ENCODE measurements around the gene NDUFAF5.

The NDUFAF5 gene

GRCh38 chr20:13825465-13825864 lies 40.6 kb downstream of the NDUFAF5 start:
- DNase-seq = no peak

- no peak for DNase-seq
Observed at GRCh38 chr20:13831476-13831875, 46.6 kb downstream of the NDUFAF5 start.

DNA sequence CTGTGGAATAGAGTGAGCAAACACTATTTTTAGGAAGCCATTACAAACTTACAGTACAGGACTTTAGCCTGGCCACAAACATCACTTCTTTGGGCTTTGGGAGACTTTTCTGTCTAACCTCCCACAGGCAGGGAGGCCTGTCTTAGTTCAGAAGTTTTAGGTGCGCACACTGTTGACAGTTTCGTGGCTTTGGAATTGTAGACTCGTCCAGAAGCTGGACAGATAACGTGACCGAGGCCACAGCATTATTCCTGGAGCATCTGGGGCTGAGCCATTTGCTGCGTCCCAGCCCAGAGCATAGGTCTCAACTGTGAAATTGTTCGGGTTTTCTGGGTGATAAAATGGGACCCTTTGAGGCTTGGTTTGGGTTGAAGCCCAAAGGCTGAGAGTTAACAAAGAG lies 53.8 kb downstream of the NDUFAF5 start:
- no peak for DNase-seq

- no peak for DNase-seq
Observed at GRCh38 chr20:13839421-13840092, 54.7 kb downstream of the NDUFAF5 start.

DNA sequence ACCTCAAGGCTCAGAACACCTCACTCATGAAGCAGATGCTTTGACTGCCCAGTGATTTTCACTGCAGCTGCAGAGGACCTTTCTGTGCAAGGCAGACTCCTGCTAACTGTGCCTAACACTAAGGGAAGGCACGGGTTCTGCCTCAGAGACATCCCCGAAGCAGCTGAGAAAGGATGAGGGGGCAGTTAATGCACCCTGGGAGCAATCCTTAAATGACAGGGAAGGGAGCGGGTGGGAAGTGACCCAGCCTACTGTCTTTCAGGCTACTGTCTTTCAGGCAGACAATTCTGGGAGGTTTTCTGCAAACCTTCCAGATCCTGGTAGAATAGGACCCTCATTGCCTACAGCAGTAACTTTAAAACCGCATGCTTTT lies 55.3 kb downstream of the NDUFAF5 start:
- no peak for DNase-seq

DNA sequence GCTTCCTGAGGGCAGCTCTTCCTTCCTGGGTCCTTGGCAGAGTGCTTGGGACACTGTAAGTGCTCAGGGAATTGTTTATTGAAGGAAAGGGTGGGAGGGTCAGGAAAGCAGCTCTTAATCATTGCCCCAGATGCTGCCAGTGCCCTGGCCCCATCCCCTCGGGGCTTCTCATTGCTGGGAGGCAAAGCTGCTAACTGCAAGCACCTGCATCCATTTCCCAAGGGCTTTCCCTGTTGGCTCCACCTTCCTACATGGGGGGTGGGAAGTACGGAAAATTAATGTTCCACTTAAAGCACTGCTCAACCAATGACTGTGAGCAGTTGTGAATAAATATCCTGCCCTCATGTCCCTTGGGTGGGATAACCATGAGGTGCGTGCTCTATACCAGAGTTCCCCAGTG lies 56.4 kb downstream of the NDUFAF5 start:
- DNase-seq = no peak

DNA sequence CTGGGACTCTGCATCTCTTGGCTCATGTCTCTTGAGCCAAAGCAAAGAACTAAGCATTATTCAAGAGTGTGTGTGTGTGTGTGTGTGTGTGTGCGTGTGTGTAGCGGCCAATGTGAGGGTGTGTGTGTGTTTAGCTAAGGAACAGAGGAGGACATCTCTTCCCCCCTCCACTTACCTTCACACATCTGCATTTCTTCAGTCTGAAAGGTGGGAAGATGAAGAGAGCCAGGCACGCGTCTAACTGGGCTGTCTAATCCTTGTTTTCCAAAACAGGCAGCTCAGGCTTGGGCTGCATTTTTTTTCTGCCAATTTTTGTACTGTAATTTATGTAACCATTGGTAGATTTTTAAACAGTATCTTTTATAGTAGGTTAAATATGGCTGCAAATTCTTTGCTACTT lies 59.5 kb downstream of the NDUFAF5 start:
- no peak for DNase-seq

GRCh38 chr20:13851279-13851678 lies 66.5 kb downstream of the NDUFAF5 start:
- DNase-seq = no peak

GRCh38 chr20:13852306-13852705 lies 67.5 kb downstream of the NDUFAF5 start:
- no peak for DNase-seq

DNA sequence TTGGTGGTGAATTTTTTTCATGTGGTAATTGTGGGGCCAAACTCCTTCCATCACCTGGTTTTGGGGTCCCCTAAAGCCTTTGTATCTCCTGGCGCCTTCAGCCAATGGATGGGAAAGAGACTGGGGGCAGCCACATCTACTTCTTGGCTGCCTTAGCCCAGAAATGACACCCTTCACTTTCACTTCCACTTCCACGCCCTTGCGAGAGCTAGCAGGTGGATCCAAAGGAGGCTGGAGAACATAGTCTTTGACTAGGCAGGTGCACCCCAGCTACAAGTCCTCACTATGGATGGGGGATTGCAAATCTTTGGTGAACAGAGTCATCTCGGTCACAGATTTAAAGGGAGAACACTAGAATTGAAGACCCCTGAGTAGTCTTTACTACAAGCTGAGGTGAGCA lies 70.8 kb downstream of the NDUFAF5 start:
- DNase-seq = no peak

DNA sequence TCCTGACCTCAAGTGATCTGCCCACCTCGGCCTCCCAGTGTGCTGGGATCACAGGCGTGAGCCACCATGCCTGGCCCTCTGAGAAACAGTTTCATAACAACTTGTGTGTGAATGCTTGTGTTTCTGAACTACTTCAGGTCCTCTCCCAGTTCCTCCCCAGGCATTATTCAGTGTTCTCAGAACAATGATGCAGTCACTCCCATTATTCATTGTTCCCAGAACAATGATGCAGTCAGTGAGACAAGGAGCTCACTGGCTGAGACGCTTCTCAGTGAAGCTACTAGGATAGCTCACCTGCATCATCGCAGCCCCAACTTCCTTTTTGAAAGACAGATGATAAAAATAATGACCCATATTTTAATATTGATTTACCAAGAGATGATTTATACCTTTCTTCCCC lies 71.5 kb downstream of the NDUFAF5 start:
- DNase-seq = no peak

- no peak for DNase-seq
Observed at GRCh38 chr20:13857304-13857703, 72.5 kb downstream of the NDUFAF5 start.

DNA sequence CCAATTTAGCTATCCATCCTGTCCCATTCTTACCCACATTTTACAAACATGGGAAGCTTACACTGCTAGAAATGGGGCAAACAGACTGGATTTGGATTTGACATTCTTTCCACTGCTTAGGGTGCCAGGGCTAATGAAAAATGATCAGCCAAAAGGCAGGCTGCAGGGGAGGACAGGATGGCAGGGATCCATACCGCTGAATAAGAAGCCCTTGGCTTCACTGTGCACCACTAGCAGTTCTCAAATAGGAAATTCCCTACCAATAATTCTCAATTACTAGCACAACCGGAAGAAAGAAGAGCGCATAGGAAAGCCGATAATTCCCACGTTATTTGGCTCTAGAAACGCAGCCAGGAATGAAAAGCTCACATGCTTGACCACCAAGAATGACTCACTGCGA lies 73.1 kb downstream of the NDUFAF5 start:
- no peak for DNase-seq

DNA sequence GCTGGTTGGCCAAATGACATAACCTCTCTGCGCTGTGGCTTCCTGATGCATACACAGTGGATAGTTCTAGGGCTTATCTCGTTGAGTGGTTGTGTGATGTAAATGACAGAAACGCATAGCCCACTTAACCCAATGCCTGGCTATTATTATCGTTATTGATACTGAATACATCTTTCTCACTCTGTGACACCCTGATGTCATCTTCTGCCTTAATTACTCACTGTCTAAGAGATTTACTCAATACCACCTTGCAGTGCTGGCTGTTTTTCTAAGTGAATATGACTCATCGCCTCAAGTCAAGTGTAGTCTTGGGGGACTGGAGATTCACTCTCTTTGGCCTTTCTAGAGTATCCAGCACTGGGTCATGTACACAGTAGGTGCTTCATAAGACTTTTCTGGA lies 73.6 kb downstream of the NDUFAF5 start:
- DNase-seq = no peak

- DNase-seq = no peak
Observed at GRCh38 chr20:13858871-13859270, 74.0 kb downstream of the NDUFAF5 start.

- no peak for DNase-seq
Observed at GRCh38 chr20:13862245-13862644, 77.4 kb downstream of the NDUFAF5 start.

GRCh38 chr20:13863244-13863643 lies 78.4 kb downstream of the NDUFAF5 start:
- DNase-seq = no peak

DNA sequence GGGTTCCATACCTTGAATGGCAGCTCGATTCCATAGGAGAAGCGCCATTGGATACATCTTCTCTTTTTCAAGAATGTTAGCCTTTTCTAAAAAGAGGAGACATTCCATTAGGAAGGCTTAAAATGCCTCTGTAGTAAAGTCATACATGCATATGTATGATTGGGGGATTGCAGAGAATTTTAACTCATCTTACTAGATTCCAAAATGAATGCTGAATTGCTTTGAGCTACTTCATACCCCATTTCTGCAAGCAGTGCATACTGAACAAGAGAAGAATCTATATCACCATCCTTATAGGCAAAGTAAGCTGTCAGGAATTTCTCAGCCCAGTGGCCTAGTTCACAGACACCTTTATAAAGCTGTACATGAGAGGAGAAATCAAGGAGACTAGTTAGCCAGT lies 80.3 kb downstream of the NDUFAF5 start:
- no peak for DNase-seq

DNA sequence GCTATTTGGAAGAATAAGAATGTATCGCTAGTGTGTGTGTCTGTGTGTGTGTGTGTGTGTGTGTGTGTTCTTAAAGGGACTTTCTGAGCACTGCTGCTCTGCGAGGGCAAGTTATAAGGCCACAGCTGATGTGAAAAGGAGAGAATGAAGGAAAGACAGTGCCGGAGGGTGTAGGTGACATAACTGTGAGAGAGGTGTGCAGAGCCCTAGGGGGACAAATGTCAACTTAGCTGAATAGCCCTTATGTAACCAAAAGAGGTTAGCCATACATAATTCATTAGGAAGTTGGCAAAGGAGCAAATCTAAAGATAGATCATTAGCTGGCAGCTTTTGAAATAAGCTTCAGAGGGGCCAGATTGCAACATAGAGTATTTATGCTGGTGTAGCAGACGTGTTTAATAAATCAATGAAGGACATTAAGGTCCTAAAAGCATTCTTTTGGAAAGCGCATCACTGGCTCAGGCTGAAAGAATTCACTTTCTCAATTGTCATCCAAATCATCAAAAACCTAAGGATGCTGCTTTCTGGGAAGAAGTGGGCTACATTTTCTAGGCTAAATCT lies 81.0 kb downstream of the NDUFAF5 start:
- no peak for DNase-seq

DNA sequence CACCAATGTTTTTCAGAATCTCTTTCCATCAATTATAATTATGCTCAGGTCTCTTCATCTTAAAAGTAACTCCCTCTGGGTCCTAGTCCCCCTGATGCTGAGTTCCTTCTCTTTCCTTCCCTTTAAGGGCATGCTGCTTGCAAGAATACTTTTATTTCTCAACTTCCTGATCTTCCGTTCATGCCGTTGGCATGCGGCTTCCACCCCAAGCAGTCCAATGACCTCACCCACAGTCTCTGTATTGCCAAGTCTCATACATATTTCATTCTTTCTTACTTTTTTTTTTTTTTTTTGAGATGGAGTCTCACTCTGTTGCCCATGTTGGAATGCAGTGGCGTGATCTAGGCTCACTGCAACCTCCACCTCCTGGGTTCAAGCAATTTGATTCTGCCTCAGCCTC lies 83.5 kb downstream of the NDUFAF5 start:
- DNase-seq = no peak

- no peak for DNase-seq
Observed at GRCh38 chr20:13870170-13870748, 85.4 kb downstream of the NDUFAF5 start.

Data from CD4-positive, alpha-beta T cell treated with Interleukin-21 for 1 hour (primary cell).